ENCODE results near the gene FBXO2.

Gene FBXO2, protein sequence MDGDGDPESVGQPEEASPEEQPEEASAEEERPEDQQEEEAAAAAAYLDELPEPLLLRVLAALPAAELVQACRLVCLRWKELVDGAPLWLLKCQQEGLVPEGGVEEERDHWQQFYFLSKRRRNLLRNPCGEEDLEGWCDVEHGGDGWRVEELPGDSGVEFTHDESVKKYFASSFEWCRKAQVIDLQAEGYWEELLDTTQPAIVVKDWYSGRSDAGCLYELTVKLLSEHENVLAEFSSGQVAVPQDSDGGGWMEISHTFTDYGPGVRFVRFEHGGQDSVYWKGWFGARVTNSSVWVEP

DNA sequence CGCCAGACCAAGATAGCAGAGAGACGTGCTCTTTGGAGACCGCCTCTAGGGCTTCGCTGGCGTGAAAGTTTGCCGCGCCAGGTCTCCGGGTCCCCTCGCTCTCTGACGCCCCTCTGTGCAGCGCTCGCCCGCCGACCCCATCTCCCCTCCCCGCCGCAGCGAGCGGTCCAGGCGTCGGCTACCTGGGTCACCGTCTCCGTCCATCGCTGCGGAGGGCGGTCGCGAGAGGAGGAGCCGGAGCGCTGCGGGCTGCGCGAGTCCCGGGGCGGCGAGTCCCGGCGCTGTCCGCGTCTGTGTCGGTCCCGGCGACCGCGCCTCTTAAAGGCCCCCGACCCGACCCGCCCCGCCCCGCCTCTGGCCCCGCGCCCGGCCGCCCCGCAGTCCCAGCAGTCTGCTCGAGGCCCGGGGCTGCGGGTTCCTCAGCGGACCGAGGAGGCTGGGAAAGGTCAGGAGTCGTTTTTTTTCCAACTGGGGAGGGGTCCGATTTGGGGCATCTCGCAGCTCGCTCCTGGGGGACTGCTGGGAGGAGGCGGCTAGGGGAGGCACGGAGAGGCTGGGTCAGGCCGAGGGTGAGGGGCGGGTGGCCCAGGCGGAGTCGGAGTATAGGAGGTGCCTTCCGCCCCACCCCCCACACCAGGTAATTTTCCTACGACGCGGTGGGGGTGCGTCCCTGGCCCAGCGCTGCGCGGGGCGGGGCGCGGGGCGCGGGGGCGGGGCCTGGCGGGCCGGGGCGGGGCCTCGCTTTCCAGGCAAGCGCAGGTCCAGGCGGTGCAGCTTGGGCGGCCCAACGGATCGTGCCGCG is at the start of gene FBXO2, which contains the start of gene FBXO44:
FBXO2 (minus strand) TSS at position 293 of the 802 bp plus-strand sequence; CDS start at position 204, 89 bp downstream.
FBXO44 (plus strand) TSS at position 741 of the 802 bp plus-strand sequence. CDS start 959 bp downstream, outside the sequence.
- DNase-seq: no peak

DNA sequence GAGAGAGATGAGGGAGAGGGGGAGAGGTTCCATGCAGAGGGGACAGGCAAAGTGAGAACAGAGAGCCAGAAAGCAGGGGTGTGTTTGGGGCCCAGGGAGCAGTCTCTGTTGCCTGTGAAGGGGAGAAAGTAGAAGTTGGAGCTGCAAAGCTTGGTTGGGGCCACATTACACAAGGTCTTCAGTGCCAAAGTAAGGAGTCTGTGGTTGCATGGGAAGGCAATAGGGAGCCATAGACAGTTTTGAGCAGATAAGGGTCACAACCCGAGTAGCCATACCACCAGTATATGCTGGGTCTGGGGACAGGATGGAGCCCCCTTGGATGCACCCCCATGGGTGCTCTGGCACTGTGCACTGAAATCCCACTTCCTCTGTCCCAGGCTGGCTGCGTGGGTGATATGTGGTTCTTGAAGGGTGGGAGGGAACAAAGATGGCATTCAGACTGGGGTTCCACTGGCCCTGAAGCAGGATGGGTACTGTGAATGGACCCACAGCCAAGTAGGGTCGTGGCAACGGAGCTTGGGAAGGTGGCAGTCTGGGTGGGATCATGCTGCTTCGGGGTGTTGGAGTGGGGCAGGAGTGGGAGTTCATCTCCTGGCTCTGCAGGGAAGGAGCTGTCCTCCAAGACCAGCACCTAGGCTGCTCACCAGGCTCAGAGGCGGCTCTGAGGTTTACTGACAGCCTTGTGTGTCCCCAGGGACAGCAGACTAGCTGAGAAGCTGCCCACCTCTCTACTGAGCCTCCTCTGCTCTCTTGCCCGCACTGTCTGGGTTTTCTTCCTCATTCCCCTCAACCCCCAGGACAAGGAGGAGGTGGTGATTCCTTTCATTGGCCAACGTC is 49.3 kb upstream of the FBXO2 start:
- no peak for DNase-seq

DNA sequence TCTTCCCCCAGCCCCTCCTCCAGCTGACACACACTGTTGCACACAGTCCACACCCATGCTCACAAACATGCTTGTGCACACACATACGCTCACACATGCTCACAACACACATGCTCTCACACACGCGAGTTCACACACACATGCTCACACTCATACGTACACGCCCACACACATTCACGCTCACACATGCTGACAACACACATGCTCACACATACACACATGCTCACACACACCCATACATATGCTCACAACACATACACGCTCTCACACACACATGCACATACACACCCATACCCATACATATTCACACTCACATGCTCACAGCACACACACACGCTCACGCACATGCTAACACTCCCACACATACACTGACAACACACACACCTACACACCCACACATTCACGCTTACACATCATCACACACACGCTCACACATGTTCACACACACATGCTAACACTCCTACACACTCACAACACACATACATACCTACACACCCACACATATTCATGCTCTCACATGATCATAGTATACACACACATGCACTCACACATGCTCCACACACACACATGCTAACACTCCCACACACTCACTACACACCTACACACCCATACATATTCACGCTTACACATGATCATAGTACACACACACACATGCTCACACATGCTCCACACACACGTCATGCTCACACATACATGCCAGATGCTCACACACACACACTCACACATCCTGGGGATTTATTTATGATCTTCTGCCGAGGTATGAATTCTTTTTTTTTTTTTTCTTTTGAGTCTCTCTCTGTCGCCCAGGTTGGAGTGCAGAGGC is 48.0 kb upstream of the FBXO2 start:
- DNase-seq: no peak

DNA sequence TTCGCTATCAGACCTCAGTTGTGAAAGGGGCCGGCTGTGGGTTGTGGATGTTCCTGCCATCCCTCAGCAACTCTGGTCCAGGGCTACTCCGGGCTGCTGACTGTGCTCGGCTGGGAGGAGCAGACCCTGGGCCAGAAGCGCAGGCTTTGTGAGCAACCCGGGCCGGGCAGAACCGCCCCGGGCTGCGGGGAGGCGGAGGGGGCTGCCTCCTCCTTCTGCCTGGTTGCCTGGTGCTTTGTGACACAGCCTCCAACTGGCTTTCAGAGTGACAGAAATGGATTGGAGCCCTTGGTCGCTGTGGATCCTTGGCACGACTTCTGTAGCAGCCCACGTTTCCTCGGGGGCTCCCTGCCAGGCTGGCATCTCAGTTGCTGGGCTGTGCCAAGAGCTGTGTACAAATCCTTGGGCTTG is 47.3 kb upstream of the FBXO2 start:
- DNase-seq: no peak

DNA sequence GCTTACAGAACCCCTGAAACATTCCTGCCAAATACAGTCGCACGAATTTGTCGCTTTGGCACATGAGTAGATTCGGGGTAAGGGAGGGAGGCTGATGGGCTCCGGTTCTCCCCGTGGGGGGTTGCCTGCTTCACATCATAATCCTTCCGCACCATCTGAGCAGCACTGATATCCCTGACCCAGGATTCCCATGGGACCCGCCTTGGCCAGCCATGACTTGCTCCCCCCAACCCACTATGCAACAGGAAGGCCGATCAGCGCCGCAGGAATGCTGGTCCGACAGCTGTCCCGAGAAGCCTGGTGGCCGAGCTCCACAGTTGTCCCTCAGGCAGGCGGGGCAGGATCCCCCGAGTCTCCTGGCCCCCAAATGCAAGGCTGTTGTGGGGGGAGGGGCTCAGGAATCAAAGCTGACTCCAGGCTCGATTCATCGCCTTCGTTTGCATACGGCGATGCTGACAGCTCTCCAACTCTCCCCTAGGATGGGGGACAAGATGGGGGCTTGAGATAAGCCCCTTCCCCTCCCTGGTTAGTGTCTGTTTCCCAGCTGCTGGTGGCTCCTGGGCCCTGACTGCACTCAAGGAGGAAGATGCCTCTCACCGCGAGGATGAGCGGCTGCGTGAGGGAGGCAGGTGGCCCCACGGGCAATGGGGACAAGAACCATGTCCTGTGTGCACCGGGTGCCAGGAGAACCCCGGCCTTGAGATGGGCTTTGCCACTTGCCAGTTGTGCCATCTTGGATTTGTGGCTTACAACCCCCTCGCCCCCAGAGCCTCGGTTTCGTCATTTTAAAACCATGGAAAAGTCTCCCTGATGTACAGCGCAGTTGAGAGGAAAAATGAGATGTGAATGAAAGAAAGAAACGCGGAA is 46.6 kb upstream of the FBXO2 start:
- no peak for DNase-seq

DNA sequence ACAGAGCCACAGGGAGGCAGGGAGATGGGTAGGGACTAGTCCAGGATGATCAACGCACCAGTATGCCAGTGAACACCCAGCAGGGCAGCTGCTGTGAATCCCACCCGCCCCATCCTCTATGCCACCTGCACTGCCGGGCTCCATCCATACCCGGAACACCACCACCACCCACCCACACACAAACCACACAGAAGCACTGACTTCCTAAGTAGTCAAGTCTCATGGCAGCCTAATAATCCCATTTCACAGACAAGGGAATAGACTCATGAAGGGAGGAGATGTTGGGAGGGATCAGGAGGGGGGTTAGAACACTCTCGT is 43.6 kb upstream of the FBXO2 start:
- DNase-seq: no peak

DNA sequence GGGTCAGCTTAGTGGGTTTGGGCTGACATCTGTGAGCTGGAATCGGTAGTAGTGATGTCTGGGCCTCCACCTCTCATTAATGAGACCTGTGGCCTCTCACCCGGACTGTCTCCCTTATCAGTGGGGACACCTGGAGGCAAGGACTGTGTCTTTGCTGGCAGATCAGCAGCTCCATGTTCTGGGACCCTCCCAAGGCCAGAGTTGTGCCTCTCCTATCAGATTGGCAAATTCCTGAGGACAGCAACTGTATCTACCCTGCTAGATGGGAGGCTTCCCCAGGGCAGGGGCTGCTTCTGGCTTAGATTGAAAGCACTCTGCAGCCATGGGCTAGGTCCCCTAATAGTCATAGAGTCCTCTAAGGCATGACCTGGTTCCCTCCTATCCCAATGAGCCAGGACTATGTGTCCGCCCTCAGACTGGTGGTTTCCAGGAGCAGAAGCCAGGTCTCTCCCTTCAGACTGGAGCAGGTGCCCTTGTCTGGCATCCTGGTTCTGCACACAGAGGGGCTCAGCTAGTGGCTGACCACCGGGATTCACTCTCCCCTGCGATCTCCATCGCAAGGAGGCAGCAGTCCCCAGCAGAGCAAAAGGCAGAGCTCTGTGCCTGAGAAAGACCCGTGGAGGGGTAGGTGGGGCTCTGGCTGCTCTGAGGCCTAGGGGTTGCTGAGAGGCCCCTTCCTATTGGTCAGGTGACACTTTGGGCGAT is 43.1 kb upstream of the FBXO2 start:
- DNase-seq: no peak

DNA sequence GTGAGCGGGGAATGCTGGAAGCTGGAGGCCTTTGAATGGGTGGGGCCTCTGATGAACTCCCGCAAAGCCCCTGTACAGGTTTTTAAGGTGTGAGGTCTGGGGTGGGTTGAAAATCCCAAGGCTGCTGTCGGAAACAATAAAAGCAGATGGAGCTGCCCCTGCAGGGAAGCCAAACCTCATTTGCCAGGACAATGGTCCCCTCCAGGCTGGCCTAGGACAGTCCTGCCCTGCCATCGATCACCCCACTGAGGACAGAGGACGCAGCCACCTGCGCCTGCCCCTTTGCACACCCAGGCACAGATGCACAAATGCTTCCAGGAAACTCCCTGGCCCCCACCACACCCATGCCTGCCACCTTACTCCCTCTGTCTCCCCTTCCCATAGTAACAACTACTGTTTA is 41.6 kb upstream of the FBXO2 start:
- DNase-seq: no peak

DNA sequence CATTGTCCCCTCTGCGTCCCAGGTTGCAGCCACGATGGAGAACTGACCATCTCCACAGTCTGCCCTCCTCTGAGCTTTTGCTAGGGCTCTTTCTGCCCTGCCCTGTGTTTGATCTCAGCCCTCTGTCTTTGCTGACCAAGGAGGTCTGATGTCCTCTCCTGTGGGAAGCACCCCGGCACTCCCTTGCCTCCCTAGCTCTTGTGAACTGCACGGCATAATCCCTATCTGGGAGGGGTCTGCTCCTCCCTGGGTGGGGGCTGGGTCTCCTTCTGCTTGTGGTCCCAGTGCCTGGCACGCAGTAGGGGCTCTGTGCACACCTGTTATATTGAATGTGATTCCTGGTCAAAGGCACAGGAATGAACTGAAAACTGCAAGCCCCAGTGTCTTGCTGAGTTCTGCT is 39.7 kb upstream of the FBXO2 start:
- no peak for DNase-seq

DNA sequence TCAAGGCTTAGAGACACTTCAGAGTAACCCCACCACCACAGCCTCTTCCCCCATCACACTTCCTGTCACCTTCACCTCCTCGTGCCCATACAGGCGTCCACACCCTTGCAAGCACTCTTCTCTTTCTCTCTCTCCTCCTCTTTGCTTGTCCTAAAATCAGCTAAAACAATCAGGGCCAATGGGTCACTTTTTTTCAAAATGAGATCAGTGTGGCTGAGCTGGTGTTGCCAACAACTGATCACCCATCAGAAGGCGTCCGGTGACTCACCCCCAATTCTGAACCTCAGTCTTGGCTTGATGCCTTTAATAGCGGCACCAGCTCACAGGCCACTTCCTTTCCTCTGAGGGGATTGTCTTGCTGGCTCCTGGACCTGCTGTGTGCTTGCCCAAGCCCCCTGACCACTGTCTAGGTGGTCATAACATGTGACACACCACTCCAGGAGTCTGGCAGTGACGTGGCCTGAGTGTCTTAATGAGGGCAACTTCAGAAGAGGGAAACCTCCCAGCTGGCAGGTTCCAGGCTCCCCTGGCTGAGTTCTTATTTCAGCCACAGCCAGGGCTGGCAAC is 38.9 kb upstream of the FBXO2 start:
- DNase-seq: no peak

DNA sequence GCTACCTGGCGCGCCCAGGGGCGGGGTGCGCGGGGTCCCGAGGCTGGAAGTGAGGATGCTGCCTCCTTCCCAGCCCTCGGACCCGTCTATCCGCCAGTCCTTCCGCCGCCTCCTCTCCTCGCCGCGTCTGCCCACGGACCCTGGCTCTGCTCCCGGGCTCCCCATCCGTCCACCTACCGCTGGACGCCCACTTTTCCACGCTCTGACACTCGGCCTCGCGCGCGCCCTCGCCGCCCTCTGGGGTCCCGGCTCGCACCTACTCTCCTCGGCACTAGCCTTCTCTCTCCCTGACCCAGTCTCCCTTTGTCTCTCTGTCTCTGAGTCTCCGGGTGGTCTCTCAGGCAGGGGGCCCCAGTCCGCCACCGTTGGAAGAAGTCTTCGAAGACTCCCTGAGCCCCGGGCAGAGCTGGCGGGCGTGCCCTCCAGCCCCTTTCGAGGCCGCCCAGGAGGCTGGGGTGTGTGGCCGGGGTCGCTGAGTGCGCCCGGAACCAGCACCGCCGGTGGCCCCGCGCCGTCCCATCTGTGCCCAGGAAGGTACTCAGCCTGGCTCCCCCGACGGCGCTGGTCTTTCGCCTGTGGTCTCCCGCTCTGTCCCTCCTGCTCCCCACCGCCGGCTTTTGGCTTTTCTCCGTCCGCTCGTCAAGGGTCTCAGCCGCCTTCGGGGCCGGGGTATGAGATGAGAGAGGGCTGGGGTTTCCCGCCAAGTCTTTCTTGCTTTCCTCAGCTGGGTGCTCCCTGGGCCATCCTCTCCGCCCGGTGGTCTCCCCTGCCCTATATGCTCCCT is 37.9 kb upstream of the FBXO2 start:
- DNase-seq: no peak

DNA sequence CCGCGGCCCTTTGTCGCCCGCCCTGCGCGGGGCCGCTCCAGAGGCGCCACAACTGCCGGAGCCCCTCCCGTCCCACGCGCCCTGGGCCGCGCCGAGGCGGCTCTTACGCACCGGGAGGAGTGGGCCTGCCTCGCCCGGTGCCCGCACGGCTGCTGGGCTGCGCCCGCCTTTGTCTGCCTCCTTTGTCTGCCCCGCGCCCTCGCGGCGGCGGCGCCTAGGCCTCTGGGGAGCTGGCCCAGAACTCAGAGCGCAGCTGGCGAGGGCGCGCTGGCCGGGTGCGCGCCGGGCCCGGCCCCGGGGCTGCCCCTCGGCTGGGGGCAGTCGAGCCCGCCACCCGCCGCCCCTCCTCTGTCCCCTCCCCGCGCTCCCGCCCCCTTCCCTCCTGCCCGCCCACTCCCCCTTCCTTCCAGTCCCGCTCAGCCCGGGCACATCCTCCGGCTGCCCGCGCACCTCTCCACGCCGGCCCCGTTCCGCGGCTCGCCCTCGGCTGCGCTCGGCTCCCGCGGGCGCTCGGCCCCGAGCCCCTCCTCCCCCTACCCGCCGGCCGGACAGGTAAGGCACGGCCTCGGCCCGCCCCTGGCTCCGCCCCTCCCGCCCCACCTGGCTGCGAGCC is 37.2 kb upstream of the FBXO2 start, which contains the start of gene DRAXIN:
DRAXIN (plus strand) TSS at position 409 of the 613 bp plus-strand sequence. CDS start 14,549 bp downstream, outside the sequence.
- no peak for DNase-seq

DNA sequence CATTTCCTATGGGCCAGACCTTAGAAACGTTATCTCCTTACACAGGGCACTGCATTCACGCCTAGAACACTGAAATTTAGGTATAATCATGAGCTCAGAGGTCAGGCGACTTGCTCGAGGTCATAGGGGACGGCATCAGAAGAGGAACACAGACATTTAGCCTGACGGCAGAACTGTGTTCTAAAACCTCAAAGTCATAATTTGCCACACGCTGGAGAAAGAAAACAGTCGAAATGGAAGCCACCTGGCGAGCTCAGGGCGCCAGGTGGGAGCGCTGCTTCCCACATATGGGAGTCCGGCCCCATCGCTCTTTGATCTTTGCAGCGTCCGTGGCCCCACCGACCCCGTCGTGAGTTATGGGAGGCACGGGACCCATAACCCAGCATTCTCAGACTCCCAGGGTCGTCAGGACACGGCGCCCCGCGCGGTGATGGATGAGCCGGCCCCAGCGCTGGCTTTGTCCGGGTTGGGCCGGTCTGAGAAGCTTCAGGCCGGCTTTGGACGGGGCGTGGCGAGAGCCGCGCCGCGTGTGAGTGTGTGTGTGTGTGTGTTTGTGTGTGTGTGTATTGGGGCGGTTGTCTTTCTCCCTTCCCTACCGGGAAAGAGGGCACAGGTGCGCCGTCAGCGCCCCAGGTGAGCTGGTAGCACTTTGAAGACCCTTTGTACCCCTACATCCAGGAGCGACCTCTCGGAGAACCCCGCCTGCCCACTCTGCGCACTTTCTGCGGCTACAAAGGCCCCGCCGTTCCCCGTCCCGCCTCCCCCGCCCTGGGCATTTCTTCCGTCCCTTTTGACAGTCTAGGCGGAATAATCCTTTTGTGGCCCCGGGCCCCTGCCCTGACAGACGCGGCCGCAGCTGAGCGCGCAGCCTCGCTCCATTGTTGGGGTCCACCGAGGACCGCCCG is 36.4 kb upstream of the FBXO2 start:
- DNase-seq: no peak

DNA sequence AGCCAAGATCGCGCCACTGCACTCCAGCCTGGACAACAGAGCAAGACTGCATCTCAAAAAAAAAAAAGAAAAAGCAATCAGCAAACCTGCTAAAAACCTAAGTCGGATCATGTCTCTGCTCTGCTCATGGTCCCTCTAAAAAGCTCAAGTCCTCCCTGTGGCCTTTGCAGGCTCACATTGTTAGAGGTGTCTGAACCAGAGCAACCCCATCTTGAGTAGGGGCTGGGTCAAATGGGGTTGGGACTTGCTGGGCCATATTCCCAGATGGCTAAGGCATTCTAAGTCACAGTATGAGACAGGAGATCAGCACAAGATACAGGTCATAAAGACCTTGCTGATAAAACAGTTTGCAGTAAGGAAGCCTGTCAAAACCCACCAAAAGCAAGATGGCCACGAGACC is 34.3 kb upstream of the FBXO2 start:
- DNase-seq: no peak

DNA sequence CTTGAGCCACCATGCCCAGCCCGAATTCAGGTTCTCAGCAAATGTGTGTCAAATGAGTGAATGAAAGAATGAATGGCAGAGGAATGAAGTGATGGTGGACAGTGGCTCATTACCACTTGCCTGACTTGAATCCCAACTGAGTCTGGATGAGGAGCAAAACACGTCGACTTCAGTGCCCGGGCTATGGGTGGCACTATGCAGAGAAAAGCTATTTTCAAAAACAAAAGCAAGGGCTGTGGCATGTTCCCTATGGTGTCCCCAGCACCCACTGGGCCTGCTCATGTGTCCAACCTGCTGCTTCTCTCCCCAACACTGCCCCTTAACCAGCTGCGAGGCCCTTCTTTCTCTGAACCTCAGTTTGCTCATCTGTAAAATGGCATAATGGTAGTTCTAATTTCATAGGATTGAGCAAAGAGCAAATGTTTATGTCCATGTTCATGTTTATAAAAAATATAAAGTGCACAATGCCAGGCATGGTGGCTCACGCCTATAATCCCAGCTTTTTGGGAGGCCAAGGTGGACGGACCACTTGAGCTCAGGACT is 31.1 kb upstream of the FBXO2 start:
- no peak for DNase-seq

DNA sequence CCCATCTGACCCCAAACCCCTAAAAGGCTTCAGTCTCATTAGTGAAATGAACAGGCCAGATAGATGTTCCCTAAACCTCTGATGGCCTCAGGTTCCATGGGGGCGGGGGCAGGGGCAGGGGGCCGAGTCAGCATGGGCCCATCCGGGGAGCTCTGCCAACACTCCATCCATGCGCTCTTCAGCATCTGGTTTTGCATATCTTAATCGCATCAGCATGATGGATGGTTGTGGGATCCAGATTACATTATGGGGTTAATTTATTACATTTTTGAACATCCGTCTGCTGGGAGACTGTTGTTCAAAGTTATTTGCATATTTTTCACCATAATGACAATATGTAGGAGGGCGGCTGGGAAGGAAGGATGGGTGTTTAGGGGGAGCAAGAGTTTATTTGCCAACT is 29.8 kb upstream of the FBXO2 start:
- no peak for DNase-seq

DNA sequence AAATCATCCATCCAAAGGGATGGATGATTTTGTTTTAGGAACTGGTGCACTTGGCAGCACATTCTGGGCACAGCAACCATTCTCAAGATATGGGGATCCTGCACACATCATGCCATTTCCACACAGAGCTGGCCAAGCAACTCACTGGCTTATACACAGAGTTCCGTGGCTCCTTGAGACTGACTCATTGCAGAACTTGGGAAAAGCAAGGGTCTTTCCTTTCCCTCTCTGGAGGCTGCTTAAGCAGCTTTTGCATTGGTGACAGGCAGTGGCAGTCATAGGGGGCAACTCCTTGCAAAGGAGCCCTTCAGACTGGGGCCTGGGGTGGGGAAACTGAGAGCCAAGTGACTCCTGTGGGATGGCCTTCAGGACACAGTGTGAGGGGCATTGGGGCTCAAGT is 28.6 kb upstream of the FBXO2 start:
- no peak for DNase-seq

DNA sequence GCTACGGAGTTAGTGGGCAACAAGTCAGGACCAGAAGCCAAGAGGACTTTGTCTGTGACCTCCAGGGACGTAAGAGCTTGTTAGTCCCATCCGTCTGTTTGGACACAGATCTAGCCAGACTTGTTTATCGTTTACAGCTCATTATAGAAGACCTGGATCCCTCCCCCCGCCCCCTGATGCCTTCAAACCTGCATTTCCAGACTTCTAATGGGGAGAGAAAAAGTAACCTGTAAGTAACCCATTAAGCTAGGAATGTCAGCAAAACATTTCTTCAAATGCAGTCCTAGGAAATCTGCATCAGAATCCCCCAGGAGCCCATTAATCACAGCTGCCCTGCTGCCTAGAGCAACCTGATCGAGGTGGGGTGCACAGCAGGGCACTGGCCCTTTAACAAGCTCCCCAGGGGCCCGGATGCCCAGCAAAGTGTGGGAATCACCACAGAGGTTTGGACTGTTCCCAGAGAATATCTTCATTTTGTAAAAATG is 28.1 kb upstream of the FBXO2 start:
- no peak for DNase-seq

Data from NCI-H1417 treated with DMSO at 0.1 percent for 48 hours (cell line).